ENCODE results near the gene LTF. TPM values are rescaled to one million over a fixed set of nuclear protein-coding genes. Genes with fewer than 3 reads are reported as not detected.

Gene LTF
- total RNA-seq, 1 experiment from 2014 or later: not detected

DNA sequence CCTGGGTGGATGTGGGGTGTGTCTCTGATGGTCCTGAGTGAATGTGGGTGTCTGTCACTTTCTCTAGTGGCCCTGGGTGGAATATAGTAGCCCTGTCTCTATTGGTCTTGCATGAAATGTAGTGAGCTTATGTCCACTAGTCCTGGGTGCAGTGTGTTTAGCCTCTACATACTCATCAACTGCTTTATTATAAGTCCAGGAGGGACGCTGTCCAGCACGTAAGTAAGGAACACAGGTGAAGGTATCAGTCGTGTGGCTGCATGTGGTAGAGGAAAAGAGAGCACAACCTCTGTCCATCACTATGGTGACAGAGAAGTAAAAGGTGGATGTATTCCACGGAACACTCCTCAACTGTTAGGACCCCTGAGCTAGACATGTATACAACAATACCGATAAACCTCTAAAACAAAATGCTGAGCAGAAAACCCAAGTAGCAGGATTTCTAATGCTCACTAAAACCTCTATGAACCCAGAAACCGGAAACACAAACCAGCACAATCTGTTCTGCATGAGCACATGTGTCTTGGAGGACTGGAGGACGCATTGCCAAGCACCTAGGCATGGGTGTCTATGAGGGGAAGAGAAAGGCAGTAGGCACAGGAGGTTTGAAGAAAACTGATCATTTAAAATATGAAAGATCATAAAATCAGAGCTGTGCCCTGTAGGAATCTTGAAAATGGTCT is 11.0 kb downstream of the LTF start:
- Mint-ChIP-seq H3K27me3 (ENCODE audit: unreplicated experiment) (peaks cover 70% of the 10 kb centered on the region), H3K9me3 (ENCODE audit: low read depth, unreplicated experiment) (no peaks in the 10 kb centered on the region), H3K4me3 (ENCODE audit: low read depth, unreplicated experiment) (no peak overlapping the region), H3K4me1 (ENCODE audit: low read depth, unreplicated experiment) (no peaks in the 10 kb centered on the region), H3K27ac (ENCODE audit: unreplicated experiment) (no peak overlapping the region), H3K36me3 (ENCODE audit: insufficient read depth, unreplicated experiment) (no peaks in the 10 kb centered on the region)
- CTCF ChIA-PET: no interaction called here
- DNase-seq: no peak
- TF ChIP-seq CTCF (IDR thresholded peaks at IDR 0.05; ENCODE audit: unreplicated experiment): no peak
- intact Hi-C loops (cut with micrococcal nuclease; ENCODE audit: unreplicated experiment): no loop called here
- BruUV-seq (replicated peaks): no TSS peak

- DNase-seq: peak; percentile 35
Observed at GRCh38 chr3:46449755-46450552, 14.8 kb downstream of the LTF start.

GRCh38 chr3:46448721-46449120 is 16.0 kb downstream of the LTF start:
- no peaks in the 10 kb centered on the region for H3K36me3 Mint-ChIP-seq (ENCODE audit: insufficient read depth, unreplicated experiment)
- no peak for DNase-seq
- H3K27me3 Mint-ChIP-seq (ENCODE audit: unreplicated experiment): peaks cover 64% of the 10 kb centered on the region
- intact Hi-C loops (cut with micrococcal nuclease; ENCODE audit: unreplicated experiment): no loop called here
- no peaks in the 10 kb centered on the region for H3K4me1 Mint-ChIP-seq (ENCODE audit: low read depth, unreplicated experiment)
- no peaks in the 10 kb centered on the region for H3K9me3 Mint-ChIP-seq (ENCODE audit: low read depth, unreplicated experiment)
- no TSS peak for BruUV-seq (replicated peaks)
- CTCF ChIA-PET: no interaction called here
- no peak overlapping the region for H3K4me3 Mint-ChIP-seq (ENCODE audit: low read depth, unreplicated experiment)
- no peak for TF ChIP-seq CTCF (IDR thresholded peaks at IDR 0.05; ENCODE audit: unreplicated experiment)
- no peak overlapping the region for H3K27ac Mint-ChIP-seq (ENCODE audit: unreplicated experiment)

More at GRCh38 chr3:46449755-46450552, 14.8 kb downstream of the LTF start:
- Mint-ChIP-seq H3K27me3 (ENCODE audit: unreplicated experiment) (peaks cover 77% of the 10 kb centered on the region), H3K9me3 (ENCODE audit: low read depth, unreplicated experiment) (no peaks in the 10 kb centered on the region), H3K36me3 (ENCODE audit: insufficient read depth, unreplicated experiment) (no peaks in the 10 kb centered on the region), H3K4me3 (ENCODE audit: low read depth, unreplicated experiment) (no peak overlapping the region), H3K4me1 (ENCODE audit: low read depth, unreplicated experiment) (no peaks in the 10 kb centered on the region), H3K27ac (ENCODE audit: unreplicated experiment) (no peak overlapping the region)
- no peak for TF ChIP-seq CTCF (IDR thresholded peaks at IDR 0.05; ENCODE audit: unreplicated experiment)
- intact Hi-C loops (cut with micrococcal nuclease; ENCODE audit: unreplicated experiment): loop anchor here (1.0 kb wide), 1 partner anchor 24 kb away; no protein-coding TSS in a partner anchor
- CTCF ChIA-PET: interaction anchor here (0.7 to 1.3 kb wide), 4 partner anchors 12 to 180 kb away, joined by 3 to 5 read pairs (median 4); no protein-coding TSS in a partner anchor
- no TSS peak for BruUV-seq (replicated peaks)

DNA sequence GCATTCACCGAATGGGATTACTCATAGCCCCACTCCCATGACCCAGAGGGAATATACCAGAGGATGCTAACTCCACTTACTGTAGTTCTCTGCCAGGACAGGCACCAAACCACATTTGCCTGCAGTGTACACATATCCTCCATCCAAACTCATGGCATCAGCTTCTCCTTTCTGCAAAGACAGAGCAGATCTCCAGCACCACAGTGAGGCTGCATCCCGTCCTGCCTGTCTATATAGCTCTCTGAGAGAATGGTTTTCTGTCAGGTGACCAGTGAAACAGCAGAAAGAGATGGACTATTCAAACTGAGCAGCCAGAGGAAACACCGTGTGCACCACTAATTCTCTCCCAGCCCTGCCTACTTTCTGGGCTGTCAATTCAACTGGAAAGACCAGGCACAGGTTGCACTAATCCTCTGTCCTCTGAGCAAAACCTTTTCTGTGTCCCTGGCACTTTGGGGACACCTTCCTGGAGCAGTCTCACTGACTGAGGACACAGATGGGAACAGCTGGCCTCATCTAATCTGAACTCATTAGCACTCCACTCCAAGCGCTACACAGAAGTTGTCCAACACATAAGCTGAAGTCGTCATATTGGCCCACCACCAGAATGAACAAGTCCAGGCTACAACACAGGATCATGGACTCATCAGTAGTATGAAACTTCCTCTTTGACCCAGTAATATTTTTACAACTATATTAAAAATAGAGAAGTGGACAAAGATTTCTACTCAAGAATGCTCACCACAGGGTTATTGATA is 17.3 kb downstream of the LTF start:
- Mint-ChIP-seq H3K27ac (ENCODE audit: unreplicated experiment) (no peak overlapping the region), H3K9me3 (ENCODE audit: low read depth, unreplicated experiment) (no peaks in the 10 kb centered on the region), H3K27me3 (ENCODE audit: unreplicated experiment) (peaks cover 51% of the 10 kb centered on the region), H3K36me3 (ENCODE audit: insufficient read depth, unreplicated experiment) (no peaks in the 10 kb centered on the region), H3K4me1 (ENCODE audit: low read depth, unreplicated experiment) (no peaks in the 10 kb centered on the region), H3K4me3 (ENCODE audit: low read depth, unreplicated experiment) (no peak overlapping the region)
- no peak for TF ChIP-seq CTCF (IDR thresholded peaks at IDR 0.05; ENCODE audit: unreplicated experiment)
- CTCF ChIA-PET: no interaction called here
- intact Hi-C loops (cut with micrococcal nuclease; ENCODE audit: unreplicated experiment): no loop called here
- BruUV-seq (replicated peaks): no TSS peak
- DNase-seq: no peak

All from Calu3 (cell line).